HG02852 (cell line): ENCODE data around the gene UNC79.

Source experiments
- ATAC-seq: cut with Tn5 transposase; IDR thresholded peaks from one replicate; pipeline ENCODE4 v1.9.1; 2021; ENCODE audit warnings: mild to moderate bottlenecking, moderate library complexity; ENCODE audit not compliant: unreplicated experiment

Gene UNC79

DNA sequence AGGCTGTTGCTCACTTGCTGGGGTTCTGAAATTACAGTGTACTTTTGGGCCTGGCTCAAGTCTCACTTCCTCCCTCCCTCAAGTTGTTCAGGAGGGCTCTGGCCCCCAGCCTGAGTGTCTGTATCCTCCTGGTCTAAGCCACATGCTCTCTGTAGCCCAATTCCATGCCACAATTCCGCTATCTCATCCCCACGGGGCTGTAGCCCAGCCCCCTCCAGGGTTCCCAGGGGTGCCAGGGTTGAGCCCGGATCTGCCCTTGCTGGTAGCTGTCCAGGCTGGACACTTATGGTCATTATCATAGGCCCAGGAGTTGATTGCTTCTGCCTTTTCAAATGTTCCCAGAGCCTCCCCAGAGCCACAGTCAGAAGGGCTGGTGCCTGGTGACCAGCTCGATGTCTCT is 292.3 kb downstream of the UNC79 start:
- ATAC-seq = no peak

DNA sequence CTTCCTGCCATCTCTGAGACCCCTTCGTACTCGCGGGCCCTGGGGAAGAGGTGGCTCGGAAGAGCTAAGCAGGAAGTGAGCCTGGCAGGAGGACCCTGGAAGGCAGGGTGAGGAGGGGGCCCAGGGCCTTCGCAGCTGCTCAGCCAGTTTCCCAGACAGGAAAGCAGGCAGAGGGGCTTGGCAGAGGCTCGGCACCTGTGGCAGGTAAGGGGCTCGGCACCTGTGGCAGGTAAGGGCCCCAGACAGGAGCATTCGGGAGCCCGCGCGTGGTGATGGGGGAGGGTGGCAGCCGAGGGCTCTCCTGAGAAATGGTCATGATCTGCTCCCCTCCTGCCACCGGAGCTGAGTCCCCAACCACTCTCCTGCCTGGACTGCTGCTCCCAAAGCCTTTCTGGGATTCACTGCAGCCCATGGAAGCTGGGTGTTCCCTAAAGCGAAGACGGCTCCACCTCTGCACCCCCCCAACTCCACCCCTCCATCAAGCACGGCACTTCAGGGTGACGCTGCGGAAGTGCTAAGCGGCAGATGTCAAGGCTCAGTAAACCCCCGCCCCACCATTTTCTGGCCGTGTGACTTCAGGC is 294.4 kb downstream of the UNC79 start:
- no peak for ATAC-seq

DNA sequence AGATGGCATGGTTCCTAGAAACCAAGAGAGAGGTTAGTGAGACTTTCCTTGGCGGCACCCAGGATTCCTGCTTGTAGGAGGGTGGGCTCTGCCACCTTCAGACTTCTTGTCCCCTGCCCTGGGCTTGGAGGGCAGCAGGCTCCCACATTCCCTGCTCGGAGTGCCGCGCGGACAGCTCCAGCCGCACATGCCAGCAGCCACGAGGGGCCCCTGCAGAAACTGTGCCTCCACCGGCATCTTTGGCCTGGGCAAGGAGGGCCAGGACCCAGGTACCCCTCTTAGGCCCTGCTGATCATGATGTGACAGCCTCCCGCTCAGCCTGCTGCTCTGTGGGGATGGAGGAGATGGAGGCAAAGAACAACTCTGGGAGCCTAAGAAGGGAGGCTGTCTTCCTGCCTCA is 295.3 kb downstream of the UNC79 start:
- ATAC-seq = no peak

DNA sequence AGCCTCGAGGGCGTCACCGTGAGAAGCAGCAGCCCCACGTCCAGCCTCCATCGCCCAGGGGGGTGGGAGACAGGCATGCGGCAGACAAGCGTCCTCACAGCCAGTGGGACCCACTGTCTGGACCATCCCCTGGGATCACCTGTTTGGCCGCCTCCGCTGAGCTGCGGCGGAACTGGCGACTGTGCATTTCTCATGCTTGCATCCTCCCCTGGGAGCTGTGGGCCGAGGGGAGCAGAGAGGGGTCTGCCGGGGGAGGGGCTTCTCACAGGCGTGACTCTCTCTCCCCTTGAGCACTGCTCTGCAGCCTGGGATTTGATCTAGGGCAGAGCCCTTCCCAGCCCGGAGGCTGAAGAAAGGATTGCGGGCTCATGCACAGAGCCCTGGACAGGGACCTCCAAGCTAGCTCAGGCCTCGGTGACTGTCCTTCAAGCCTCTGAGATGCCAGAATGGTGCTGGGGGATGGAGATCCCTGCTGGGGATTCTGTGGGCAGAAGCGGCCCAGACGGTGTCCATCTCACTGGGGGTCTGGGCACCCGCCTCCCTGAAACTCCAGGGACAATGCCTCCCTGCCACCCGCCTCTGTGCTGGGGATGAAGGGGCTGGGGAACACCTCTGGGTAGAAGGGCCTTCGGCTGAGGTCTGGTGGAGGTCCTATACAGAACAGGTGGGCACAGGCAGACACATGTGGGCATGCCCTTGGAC is 296.5 kb downstream of the UNC79 start:
- no peak for ATAC-seq

DNA sequence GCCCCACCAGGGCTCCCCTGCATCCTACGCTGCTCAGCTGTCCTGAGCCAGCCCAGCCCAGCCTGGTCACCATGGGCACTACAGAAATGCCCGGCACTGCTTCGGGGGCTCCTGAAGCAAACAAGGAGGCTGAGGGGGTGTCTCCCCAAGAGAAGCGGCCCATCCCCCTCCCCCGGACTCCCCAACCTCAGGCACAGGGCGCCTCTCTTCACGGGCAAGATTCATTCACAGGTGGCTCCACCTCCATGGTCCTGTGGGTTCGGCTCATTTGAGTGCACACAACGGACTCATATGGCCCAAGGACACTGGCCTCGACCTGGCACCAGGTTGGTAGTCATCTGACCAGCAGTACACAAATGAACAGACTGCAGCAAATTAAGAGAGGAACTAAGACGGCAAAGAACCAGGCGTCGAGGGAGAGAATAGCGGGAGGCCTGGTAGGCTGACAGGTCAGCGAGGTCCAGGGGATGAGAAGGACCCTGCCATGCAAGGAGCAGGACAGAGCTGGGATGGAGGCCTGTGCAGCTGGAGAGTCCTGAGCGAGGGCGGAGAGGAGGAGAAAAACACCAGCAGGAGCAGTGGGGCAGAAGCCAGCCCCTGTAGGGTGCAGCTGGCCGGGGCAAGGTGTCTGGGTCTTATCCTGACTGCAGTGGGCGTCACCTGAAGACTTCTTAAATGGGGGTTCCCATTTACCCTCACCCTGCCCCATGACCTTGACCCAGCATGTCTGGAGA is 297.3 kb downstream of the UNC79 start:
- no peak for ATAC-seq

DNA sequence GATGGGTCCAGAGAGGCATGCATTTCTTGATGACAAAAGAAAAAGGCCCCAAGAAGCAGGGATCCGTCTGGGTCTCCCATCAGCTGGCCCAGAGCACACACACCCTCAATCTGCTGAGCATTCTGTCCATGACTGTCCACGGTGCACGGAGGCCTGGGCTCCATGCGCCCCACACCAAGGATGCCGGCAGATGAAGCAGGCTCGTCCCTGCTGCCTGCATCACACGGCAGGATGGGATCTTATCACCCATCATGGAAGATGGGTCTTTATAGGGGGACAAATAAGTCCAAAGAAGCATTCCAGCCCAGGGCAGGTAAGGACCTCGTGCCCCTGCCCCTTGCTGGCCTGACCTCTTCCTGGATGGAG is 297.9 kb downstream of the UNC79 start:
- no peak for ATAC-seq

DNA sequence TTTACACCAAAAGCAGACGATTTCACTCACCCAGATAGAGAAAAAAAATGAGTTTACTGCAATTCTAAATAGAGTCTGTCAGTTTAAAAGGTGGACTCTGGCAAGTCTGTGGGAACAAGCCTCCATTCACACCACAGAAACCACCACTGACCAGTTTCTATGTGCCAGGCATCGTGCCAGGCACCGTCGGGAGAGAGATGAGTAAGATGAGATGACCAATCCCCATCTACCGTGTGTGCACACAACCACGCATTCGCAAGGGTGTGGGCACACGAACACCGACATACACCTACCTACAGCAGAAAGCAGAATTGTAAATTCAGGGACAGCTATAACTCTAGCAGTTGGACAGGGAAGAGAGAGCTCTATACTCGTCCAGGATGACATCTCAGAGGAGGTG is 299.3 kb downstream of the UNC79 start:
- no peak for ATAC-seq

DNA sequence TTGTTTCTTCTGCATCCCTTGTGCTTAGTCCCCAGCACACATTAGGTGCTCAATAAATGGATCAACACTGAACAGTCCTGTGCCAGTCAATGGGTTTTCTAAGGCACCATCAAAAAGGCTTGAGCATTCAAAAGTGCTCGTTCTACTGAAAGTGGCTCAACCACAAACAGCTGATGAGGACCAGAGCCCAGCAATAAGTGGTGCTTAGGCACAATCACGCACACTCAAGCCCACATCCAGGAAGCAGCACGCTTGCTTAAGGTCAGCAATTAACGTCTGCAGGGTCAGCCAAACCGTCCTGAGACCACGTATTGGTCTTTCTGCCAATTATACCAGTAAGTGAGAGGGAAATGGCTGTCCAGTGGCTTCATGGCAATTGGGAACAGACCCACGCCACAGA is 301.0 kb downstream of the UNC79 start:
- ATAC-seq = no peak

DNA sequence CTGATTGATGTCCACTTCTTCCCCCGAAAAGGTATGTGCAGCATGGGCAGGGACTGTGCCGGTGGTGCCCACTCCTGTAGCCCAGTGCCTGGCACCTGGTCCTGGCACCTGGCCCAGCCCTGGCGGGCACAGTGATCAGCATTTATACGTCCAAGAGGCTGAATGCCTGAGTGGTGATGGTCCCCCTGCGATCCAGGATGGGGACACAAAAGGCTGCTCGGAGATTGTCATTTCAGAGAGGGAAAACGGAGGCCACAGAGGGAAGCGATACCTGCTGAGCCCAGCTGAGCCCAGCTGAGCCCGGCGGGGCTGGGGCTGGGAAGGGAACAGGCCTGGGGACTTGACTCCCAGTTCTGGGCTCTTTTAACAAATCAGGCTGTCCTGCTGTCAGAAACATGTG is 301.8 kb downstream of the UNC79 start:
- no peak for ATAC-seq

DNA sequence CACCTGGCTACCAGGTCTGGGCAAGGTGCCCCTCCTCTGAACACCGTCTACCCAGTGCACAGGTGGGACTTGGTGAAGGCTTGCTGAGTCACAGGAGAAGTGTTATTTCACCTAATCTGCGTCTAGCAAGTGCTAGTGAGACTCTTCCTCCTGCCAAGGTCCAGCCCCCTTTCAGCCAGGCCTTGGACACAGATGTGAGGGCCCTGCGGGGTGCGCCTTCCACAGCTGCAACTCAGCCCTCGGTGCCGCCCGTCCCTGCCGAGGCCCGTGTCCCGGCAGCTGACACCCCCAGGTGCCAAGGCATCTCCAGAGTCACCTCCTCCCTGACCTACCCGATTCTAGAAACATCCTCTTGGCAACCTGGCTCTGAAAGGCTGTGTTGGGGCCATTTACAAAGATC is 302.5 kb downstream of the UNC79 start:
- ATAC-seq = no peak

DNA sequence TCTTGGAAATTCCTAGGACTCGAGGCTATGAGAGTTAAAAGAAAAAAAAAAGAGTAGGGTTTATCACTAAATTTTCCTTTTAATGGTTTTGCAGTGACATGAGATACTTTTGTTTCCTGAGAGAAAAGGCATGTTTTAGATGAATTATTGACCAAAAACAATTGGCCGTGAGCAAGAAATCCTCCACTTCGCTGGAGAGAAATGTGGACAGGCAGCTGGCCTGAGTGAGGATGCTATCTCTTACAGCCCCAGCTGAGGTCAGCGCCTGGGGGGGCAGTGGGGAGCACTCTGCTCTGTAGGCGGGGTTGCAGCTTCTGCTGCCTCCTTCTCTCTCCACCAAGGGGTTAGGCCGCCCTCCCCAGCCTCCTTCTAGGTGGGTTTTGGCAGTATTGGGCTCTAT is 302.9 kb downstream of the UNC79 start:
- no peak for ATAC-seq

DNA sequence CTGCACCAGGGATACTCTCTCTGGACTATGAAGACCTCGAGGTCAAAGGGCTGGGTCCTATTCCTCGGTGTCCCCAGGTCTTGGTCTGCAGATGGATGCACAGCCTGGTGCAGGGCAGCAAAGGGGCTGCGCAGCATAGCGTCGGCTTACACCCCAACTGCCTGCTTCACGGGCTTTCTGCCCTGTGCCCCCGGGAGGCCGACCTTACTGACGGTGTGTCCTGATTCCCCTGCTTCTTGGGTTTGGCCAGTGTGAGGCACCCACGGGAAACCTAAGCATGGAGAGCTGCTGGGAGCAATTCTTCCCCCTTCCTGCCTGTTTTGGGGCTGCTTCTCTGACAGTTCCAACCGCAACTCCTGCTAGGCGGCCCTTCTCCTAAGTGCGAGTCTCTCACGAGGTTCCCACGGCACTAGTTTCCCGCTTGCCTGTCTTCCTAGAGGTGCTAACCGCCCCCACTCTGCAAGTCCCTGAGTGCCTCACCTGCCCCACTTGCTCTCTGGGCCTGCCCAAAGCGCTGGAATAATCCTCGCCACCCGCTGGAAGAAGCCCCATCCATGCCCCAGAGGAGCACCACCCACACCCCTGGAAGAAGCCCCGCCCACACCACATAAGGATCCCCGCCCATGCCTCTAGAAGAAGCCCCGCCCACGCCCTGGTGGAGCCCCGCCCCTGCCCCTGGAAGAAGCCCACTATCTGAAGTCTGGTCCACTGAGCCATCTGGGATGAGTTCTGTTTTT is 303.5 kb downstream of the UNC79 start:
- ATAC-seq = no peak

DNA sequence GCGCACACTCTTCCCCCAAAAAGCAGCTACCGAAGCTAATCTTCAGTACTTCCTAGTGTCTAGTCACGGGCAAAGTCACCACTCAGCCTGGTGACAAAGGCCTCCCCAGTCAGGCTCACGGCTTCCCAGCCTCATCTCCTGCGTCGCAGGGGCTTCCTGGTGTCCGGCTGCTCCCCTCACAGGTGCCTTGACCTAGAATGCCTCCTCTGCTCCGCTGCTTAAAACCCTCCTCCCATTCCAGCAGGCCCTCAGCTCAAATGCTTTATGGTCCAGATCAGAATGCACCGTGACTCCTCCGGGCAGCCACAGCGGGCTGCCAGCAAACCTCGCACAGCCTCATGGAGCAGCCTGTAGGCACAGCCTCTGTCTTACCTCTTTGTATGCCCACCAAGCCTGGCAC is 304.5 kb downstream of the UNC79 start:
- ATAC-seq = no peak

DNA sequence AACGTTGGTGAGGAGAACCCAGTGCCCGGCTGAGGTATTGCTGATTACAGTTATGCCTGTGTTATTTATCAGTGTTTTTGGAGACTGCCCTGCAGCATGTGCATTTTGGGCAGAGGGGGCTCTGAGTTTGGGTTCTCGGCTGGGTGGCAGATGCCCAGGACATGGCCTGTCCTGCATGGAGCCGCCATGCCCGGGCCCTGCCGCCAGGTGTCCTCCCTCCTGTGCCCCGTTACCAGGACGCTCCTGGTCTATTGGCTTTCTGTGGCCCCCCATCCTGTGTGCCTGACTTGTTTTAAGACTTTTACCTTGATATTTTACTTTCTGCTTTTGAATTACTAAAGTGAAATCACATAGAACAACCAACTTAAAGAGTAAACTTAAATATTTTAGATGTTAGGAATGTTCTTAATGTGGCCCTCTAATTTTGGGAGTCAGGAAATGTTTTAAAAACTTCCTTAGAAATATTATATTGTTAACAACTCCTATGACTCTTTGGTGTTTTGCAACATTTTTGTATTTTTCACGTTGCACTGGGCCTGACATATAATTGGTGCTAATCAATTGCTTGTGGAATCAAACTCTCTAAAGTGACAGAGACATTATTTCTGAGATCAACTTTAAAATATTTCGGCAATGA is 305.8 kb downstream of the UNC79 start:
- no peak for ATAC-seq

DNA sequence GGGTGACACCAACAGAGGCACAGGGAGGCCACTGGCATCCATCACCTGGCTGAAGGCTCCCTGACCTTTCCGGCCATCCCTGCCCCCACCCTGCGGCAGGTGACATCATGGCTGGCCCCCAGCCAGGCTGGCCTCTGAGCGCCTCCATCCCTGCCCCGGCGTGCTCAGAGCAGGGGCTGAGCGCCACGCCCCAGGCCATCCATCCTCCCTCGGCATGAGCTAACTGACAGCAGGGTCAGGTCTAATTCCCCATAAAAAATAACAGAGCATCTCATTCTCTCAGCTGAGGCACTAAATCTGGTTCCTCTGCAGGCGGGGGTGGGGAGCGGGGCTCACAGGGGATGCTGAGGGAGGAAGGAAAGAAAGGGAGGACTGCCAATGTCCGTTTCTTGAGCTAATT is 306.9 kb downstream of the UNC79 start:
- no peak for ATAC-seq

DNA sequence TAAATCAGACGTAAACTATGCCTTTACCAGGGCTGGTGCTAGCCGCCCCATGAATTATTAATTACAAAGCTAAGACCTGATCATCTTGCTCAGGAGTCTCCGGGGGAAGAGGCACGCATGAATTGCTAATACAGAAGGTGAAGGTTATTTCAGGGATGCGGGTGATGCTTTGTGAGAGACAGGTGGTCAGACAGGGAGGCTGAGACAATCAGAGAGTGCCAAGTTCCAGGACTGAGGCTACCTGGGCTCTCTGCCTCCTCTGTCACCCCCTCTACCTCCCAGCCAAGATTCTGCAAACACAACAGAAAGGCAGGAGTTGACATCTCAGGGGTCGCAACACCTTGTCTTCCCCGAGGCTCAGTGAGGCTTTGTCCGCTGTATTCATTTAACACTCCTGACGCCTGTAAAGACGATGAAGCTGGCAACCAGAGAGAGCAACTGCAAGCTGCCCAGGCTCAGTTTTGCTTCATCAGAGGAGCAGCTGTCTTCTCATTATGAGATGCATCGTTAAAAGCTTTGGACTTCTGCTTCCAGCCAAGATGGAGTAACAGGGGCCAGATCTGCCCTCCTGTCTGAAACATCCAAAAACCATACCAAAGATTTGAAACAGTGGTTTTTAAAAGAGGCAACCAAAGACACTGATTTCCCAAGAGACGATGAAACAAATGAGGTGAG is 311.0 kb downstream of the UNC79 start:
- ATAC-seq = no peak

DNA sequence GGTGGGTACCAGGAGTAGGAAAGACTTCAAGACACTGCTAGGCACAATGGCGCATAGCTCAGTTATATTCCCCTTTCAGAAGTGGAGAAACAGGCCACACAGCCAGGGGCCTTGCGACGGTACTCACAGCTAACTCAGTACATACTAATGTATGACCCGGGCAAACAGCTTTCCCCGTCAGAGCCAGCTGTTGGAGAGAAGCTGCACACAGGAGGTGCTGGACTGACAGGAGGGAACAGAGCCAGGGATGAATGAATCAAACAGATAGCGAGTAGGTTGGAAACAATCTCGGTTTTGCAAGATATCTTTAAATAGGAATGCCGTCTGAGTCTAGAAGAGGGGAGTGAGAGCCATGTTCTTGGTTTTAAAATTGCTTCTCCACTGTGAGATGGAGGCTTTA is 312.0 kb downstream of the UNC79 start:
- ATAC-seq = no peak

DNA sequence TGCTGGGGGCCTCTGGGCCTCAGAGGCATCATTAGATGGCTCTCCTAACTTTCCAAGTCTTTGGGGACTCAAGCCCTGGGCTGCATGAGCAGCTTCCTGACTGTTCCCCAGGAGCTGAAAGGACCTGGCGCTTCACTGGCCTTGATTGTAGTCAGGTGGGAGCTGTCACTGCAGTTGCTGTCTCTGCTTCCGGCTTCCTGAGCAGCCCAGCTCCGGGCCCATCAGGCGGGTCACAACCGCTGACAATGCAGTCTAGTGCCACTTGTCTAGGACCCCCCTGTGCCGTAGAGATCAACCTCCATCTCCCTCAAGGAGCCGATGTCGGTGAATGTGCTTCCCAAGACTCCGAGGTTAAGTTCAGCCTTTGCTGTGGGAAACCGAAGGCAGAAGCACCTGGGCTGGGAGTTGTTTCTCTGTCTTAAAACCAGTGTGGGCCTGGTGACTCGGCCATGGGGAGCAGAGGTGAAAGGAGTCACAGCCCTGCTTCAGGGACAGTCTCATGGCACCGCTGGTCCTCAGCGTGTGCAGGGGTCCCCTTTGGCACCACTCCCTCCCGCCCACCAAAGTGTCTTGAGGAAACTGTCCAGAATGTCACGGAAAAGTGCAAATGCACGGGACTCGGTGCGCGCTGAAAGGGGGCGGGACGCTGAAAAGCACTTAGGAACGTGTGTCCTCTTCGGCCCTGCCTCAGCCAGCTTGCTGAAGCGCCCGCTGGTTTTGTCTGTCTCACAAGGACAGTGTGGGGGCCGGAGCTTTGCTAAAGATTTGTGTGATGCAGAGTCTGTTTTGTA is 312.7 kb downstream of the UNC79 start:
- ATAC-seq = no peak

DNA sequence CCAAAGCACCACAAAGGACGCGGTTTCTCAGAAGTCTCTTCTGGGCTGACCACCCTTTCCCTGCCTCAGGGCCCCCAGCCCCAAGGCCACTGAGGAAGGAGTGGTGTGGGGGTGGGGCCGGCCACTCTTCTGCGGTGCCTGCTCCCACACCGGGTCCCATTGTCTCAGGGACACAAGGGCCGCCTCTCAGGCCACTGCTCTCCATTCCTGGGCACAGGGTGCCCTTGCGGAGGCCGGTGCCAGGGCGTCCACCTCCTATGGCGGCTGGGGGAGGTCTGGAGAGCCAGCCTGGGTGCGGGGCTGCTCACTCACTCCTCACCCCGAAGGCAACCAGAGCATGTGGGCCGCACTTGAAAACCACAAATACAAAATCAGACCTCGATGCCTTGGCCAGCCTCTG is 313.4 kb downstream of the UNC79 start:
- ATAC-seq = no peak

DNA sequence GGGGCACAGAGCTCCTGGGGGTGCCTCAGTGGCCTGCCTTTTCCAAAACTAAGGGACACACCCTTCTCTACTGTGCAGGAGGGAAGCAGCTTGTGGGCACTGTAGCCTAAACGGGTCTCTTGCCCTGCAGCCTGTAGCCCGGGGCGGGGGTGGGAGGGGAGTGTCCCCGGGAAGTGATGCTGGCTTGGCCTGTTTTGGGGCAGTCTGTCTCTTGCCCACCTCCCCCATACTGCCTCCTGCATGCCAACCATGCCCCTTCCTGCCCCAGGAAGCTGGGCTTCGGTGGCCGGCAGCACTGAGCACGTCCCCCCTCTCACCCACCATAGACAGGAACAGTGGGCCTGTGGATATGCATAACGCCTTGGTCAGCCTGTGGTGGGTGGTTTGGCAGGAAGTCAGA is 314.1 kb downstream of the UNC79 start:
- ATAC-seq = no peak
